Activated T-cell treated with anti-CD3 and anti-CD28 coated beads for 4 hours (primary cell): ENCODE results near the gene ATP1B3.
"Not testable (repeated sequence)": the region's sequence is repeated elsewhere in the genome, so short reads cannot be mapped to it uniquely, and the experiment has no call there.

Experiments
- DNase-seq: peaks from one replicate; pipeline ENCODE4 v3.0.0-alpha.2; 2020

Gene ATP1B3

GRCh38 chr3:141876381-141876890, at the start of gene ATP1B3:
TSS of gene ATP1B3 (plus strand) at chr3:141876643. CDS start at chr3:141876802, 159 bp downstream.
- peak; percentile 64 for DNase-seq

GRCh38 chr3:141828487-141828886, 48.0 kb upstream of the ATP1B3 start:
- no peak for DNase-seq

- DNase-seq, result no peak
Measured at GRCh38 chr3:141828890-141829289, 47.6 kb upstream of the ATP1B3 start.

GRCh38 chr3:141830508-141830907, 45.9 kb upstream of the ATP1B3 start:
- DNase-seq, result no peak

GRCh38 chr3:141834292-141834691, 42.2 kb upstream of the ATP1B3 start:
- no peak for DNase-seq

GRCh38 chr3:141835557-141836229, 40.8 kb upstream of the ATP1B3 start:
- no peak for DNase-seq

- no peak for DNase-seq
Measured at GRCh38 chr3:141839389-141839788, 37.1 kb upstream of the ATP1B3 start.

- DNase-seq, result no peak
Measured at GRCh38 chr3:141840737-141841544, 35.5 kb upstream of the ATP1B3 start.

GRCh38 chr3:141844108-141844507, 32.3 kb upstream of the ATP1B3 start:
- no peak for DNase-seq

GRCh38 chr3:141844812-141845211, 31.6 kb upstream of the ATP1B3 start:
- DNase-seq, result no peak

GRCh38 chr3:141845407-141846049, 30.9 kb upstream of the ATP1B3 start:
- no peak for DNase-seq

- no peak for DNase-seq
Measured at GRCh38 chr3:141846050-141846433, 30.4 kb upstream of the ATP1B3 start.

GRCh38 chr3:141848159-141848748, 28.2 kb upstream of the ATP1B3 start:
- DNase-seq, result not testable (repeated sequence)

GRCh38 chr3:141849056-141849815, 27.2 kb upstream of the ATP1B3 start:
- DNase-seq, result no peak

GRCh38 chr3:141851411-141851810, 25.0 kb upstream of the ATP1B3 start:
- no peak for DNase-seq

- DNase-seq, result no peak
Measured at GRCh38 chr3:141853081-141853601, 23.3 kb upstream of the ATP1B3 start.

GRCh38 chr3:141853629-141854168, 22.7 kb upstream of the ATP1B3 start:
- DNase-seq, result no peak

GRCh38 chr3:141854599-141854998, 21.8 kb upstream of the ATP1B3 start:
- DNase-seq, result no peak

- no peak for DNase-seq
Measured at GRCh38 chr3:141858312-141858711, 18.1 kb upstream of the ATP1B3 start.

GRCh38 chr3:141859651-141860050, 16.8 kb upstream of the ATP1B3 start:
- no peak for DNase-seq

GRCh38 chr3:141860086-141860669, 16.3 kb upstream of the ATP1B3 start:
- DNase-seq, result no peak
